Left lung (tissue), 10 donors: ENCODE data around the gene OTUB1. TPM values are rescaled to one million over a fixed set of nuclear protein-coding genes. Genes with fewer than 3 reads are reported as not detected.
A peak's percentile ranks its signal among the peaks of the same experiment; 100 is the strongest.
"Not testable (repeated sequence)": the region's sequence is repeated elsewhere in the genome, so short reads cannot be mapped to it uniquely, and the experiment has no call there.

Source experiments
- ATAC-seq: fragments of 200-7000 bp; cut with Tn5 transposase; one replicate; pipeline ENCODE4 v1.9.1; 2020; ENCODE audit warnings: moderate library complexity
- DNase-seq, 4 donors: peaks; one replicate each; pipeline ENCODE4 v3.0.0-alpha.2; 2013 to 2020
- H3K27ac ChIP-seq, 2 donors: fragments of 200-600 bp; sonication (generic) in 1 of 2; one replicate each; pipeline versions ENCODE4 v1.5.0 to v1.8.0; 2020 to 2021
- H3K27me3 ChIP-seq, 2 donors: fragments of 200-600 bp; sonication (generic) in 1 of 2; one replicate each; pipeline versions ENCODE4 v1.5.0 to v1.8.0; 2020 to 2021
- H3K36me3 ChIP-seq, 2 donors: fragments of 200-600 bp; sonication (generic) in 1 of 2; one replicate each; pipeline versions ENCODE4 v1.5.0 to v1.8.0; 2020 to 2021
- H3K4me1 ChIP-seq, 2 donors: fragments of 200-600 bp; one replicate each; pipeline ENCODE4 v1.8.0; 2021
- H3K4me3 ChIP-seq, 2 donors: fragments of 200-600 bp; sonication (generic) in 1 of 2; one replicate each; pipeline versions ENCODE4 v1.5.0 to v1.8.0; 2020 to 2021; ENCODE audit warnings: mild to moderate bottlenecking in 1 of 2
- H3K9me3 ChIP-seq, 2 donors: fragments of 200-600 bp; sonication (generic) in 1 of 2; one replicate each; pipeline versions ENCODE4 v1.5.0 to v1.8.0; 2020 to 2021
- intact Hi-C, 2 donors: fragments of 100-400 bp; cut with DNase I; formaldehyde crosslinking; loops; one replicate each; pipeline versions ENCODE4 v1.11.2 to v1.14.2; 2022
- polyA plus RNA-seq, 6 donors: library from polyadenylated mRNA; unstranded; fragments of 120-200 nt; gene quantifications; one replicate each; pipeline ENCODE4 v1.2.1, GENCODE V29; 2013; ENCODE audit not compliant: insufficient read length in 6 of 6
- total RNA-seq, 2 donors: library from RNA; stranded (reverse); fragmentation: NEBNext Ultra II Directional; extraction: Animal tissue kit (Norgen Biotek cat#: 25700); gene quantifications; one replicate each; pipeline ENCODE4 v1.2.1, GENCODE V29; 2021
- TF ChIP-seq, protein P1 (sequence below), 2 donors: fragments of 200-600 bp; sonication (generic) in 1 of 2; IDR thresholded peaks; one replicate each; pipeline versions ENCODE4 v1.5.0 to v1.8.0; 2021; ENCODE audit warnings: antibody characterized with exemption in 2 of 2
- donor health status: DM: no; HTN: yes; CAD: no.
- donor health status: DM: no; HTN: no; CAD: no.

The OTUB1 gene
- total and polyA plus RNA-seq, 8 donors: 65.0 to 94.8 (median 83.1) TPM

- intact Hi-C loops: no loop called here
- ATAC-seq (peak; percentile 65), DNase-seq (peak in 3 of 4 donors; percentile 13 to 44 (median 42))
- no peaks in the 10 kb centered on the region for H3K36me3 ChIP-seq
- no peaks in the 10 kb centered on the region for H3K4me1 ChIP-seq
- no peaks in the 10 kb centered on the region for H3K9me3 ChIP-seq
- H3K27me3 ChIP-seq: peaks cover 0 to 22% of the 10 kb centered on the region in 2 donors
- H3K27ac ChIP-seq: no peak overlapping the region
- H3K4me3 ChIP-seq: no peak overlapping the region
- TF ChIP-seq, protein P1, sequence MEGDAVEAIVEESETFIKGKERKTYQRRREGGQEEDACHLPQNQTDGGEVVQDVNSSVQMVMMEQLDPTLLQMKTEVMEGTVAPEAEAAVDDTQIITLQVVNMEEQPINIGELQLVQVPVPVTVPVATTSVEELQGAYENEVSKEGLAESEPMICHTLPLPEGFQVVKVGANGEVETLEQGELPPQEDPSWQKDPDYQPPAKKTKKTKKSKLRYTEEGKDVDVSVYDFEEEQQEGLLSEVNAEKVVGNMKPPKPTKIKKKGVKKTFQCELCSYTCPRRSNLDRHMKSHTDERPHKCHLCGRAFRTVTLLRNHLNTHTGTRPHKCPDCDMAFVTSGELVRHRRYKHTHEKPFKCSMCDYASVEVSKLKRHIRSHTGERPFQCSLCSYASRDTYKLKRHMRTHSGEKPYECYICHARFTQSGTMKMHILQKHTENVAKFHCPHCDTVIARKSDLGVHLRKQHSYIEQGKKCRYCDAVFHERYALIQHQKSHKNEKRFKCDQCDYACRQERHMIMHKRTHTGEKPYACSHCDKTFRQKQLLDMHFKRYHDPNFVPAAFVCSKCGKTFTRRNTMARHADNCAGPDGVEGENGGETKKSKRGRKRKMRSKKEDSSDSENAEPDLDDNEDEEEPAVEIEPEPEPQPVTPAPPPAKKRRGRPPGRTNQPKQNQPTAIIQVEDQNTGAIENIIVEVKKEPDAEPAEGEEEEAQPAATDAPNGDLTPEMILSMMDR (IDR thresholded peaks at IDR 0.05): no peak
These were observed 24.4 kb upstream of the OTUB1 start for GRCh38 chr11:63961608-63962412.

DNA sequence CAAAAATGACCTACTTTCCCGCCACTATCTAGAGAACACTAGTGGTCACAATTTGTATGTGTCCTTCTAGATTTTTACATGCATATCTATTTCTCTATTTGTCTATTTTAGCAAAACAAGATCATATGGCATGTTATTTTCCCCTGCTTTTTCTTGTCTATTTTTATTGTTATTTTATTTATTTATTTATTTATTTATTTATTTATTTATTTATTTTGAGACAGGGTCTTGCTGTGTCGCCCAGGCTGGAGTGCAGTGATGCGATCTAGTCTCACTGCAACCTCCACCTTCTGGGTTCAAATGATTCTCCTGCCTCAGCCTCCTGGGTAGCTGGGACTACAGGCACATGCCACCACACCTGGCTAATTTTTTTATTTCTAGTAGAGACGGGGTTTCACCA, 22.3 kb upstream of the OTUB1 start:
- H3K27ac ChIP-seq, DNase-seq, H3K9me3 ChIP-seq, H3K4me1 ChIP-seq, H3K36me3 ChIP-seq, ATAC-seq, H3K4me3 ChIP-seq, intact Hi-C loops: not testable (repeated sequence)
- H3K27me3 ChIP-seq: peaks cover 0 to 22% of the 10 kb centered on the region in 2 donors

GRCh38 chr11:63966444-63966843, 19.8 kb upstream of the OTUB1 start:
- Histone ChIP-seq H3K36me3 (no peaks in the 10 kb centered on the region), H3K4me1 (no peaks in the 10 kb centered on the region), H3K27me3 (peaks cover 0 to 16% of the 10 kb centered on the region in 2 donors), H3K9me3 (no peaks in the 10 kb centered on the region), H3K4me3 (no peak overlapping the region), H3K27ac (no peak overlapping the region)
- intact Hi-C loops: no loop called here
- ATAC-seq (no peak), DNase-seq (no peak)
- TF ChIP-seq, protein P1 (IDR thresholded peaks at IDR 0.05): no peak

DNA sequence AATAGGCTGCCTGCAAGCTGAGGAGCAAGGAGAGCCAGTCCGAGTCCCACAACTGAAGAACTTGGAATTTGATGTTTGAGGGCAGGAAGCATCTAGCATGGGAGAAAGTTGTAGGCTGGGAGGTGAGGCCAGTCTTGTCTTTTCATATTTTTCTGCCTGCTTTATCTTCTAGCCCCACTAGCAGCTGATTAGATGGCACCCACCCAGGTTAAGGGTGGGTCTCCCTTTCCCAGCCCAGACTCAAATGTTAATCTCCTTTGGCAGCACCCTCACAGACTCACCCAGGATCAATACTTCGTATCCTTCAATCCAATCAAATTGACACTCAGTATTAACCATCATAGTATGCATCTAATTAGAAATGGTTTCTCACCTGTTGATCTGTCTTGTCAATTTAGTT, 16.8 kb upstream of the OTUB1 start:
- ATAC-seq (no peak), DNase-seq (no peak)
- Histone ChIP-seq H3K4me3 (no peak overlapping the region), H3K36me3 (no peaks in the 10 kb centered on the region), H3K9me3 (no peaks in the 10 kb centered on the region), H3K27ac (no peak overlapping the region), H3K27me3 (peaks cover 0 to 2% of the 10 kb centered on the region in 2 donors), H3K4me1 (peaks cover 0 to 3% of the 10 kb centered on the region in 2 donors)
- TF ChIP-seq, protein P1 (IDR thresholded peaks at IDR 0.05): no peak
- intact Hi-C loops: no loop called here

DNA sequence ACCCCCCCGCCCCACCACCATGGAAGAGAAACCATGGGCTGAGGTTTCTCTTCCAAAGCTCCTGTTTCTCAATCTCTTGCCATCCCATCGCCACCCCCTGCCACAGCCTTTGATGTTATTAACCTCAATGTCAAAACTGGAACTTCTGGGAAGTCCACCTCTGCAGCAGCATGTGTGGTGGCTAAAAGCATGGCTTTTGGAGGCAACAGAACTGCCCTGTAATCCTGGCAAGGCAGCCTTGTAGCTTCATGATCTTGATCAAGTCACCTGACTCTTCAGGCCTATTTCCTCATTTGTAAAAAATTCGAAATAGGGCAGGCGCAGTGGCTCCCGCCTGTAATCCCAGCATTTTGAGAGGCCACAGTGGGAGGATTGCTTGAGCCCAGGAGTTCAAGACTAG, 15.3 kb upstream of the OTUB1 start:
- TF ChIP-seq, protein P1 (IDR thresholded peaks at IDR 0.05): no peak
- DNase-seq (no peak), ATAC-seq (no peak)
- Histone ChIP-seq H3K27me3 (no peaks in the 10 kb centered on the region), H3K9me3 (no peaks in the 10 kb centered on the region), H3K4me3 (no peak overlapping the region), H3K36me3 (peaks cover 0 to under 1% of the 10 kb centered on the region in 2 donors), H3K27ac (no peak overlapping the region), H3K4me1 (peaks cover 7 to 14% of the 10 kb centered on the region in 2 donors)
- intact Hi-C loops: no loop called here

- DNase-seq, H3K9me3 ChIP-seq, intact Hi-C loops, ATAC-seq, H3K27me3 ChIP-seq: not testable (repeated sequence)
- Histone ChIP-seq H3K36me3 (peaks cover 0 to 18% of the 10 kb centered on the region in 2 donors), H3K4me1 (peaks cover 13 to 29% of the 10 kb centered on the region in 2 donors), H3K27ac (peak overlapping the region in 1 of 2 donors; percentile 96), H3K4me3 (peak overlapping the region in 1 of 2 donors; percentile 93)
These were observed 12.4 kb upstream of the OTUB1 start for GRCh38 chr11:63973912-63974258.
